ENCODE results near the gene IRF7. TPM values are rescaled to one million over a fixed set of nuclear protein-coding genes. Genes with fewer than 3 reads are reported as not detected.

Gene IRF7
- total RNA-seq, 4 donors from 2014 or later, result 40.4 to 122 (median 49.9) TPM

DNA sequence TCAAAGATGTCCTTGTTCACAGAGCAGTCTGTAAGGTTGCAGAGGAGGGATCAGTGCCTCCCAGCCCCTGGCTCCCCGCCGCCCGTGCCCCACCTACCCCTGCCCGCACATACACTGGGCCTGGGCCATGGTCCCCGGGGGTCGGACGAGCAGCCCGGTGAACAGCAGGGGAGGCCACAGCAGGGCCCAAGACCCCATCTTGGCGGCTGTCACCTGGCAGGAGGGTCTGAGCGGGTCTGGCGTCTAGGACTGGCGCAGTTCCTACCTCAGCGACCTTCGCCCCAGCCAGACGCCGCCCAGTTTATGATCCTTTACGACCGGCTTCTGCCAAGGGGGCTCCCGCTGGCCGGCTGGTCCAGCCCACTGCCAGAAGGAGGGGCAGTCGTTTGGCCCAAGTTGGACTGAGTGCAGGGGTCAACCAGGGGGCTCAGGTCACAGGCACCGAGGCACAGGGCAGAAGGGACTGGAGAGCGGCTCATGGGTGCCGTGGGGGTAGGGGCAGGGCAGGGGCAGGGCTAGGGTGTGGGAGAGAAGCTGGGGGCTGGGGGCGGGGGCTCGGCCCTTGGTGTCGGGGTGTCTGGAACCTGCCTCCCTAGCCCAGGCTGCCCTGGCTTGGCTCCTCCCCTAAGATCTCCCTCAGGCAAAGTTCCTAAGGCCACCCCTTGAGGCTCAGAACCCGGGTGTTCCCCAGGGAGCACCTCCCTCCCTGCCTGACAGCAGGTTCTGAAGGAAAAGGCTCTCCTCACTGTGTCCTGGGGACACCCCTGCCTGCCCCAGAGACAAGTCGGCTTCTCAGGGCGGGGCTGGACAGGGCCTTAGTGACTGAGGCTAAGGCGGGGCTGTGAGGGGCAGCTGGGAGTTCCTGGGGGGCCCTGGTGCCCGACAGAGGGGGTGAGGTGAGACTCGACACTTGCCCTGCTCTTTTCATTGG is 9.2 kb upstream of the IRF7 start, which contains the start of gene CDHR5:
TSS of gene CDHR5 (minus strand) at position 251 of the 931 bp plus-strand sequence. CDS start at position 198, 53 bp downstream.
- Histone ChIP-seq H3K9me3 (no peaks in the 10 kb centered on the region), H3K27ac (peak within 1 kb of the TSS; percentile 82 to 91 (median 86)), H3K4me1 (peaks cover 6 to 22% (median 19%) of the 10 kb centered on the region in 4 donors), H3K4me3 (peak within 1 kb of the TSS in 3 of 4 donors; percentile 37 to 52 (median 42)), H3K36me3 (no peaks in the 10 kb centered on the region), H3K27me3 (peaks cover 26% of the 10 kb centered on the region)
- TF ChIP-seq POLR2AphosphoS5 (IDR thresholded peaks at IDR 0.05) (peak; percentile 26 to 91 (median 90)), EP300 (IDR thresholded peaks at IDR 0.05; ENCODE audit: low read depth) (no peak), POLR2A (IDR thresholded peaks at IDR 0.05) (peak; percentile 81)
- TF ChIP-seq, protein P1, sequence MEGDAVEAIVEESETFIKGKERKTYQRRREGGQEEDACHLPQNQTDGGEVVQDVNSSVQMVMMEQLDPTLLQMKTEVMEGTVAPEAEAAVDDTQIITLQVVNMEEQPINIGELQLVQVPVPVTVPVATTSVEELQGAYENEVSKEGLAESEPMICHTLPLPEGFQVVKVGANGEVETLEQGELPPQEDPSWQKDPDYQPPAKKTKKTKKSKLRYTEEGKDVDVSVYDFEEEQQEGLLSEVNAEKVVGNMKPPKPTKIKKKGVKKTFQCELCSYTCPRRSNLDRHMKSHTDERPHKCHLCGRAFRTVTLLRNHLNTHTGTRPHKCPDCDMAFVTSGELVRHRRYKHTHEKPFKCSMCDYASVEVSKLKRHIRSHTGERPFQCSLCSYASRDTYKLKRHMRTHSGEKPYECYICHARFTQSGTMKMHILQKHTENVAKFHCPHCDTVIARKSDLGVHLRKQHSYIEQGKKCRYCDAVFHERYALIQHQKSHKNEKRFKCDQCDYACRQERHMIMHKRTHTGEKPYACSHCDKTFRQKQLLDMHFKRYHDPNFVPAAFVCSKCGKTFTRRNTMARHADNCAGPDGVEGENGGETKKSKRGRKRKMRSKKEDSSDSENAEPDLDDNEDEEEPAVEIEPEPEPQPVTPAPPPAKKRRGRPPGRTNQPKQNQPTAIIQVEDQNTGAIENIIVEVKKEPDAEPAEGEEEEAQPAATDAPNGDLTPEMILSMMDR (IDR thresholded peaks at IDR 0.05), result no peak
- WGBS, 2 donors (ENCODE audit: low coverage in 1 of 2), result 48% methylated on average over 33 of the region's 33 CpGs; no CpG with 5 or more reads in 1 of the 2 donors
- intact Hi-C loops (cut with DNase I; ENCODE audit: low total_unique reads) (no loop called here), in situ Hi-C loops (cut with MboI; ENCODE audit: low pct_ligation_motif_present in 1 of 4, low pct_unique_long_range_greater_than_20kb in 1 of 4, low sequenced_read_pairs in 3 of 4) (no loop called here)
- peak; percentile 83 for DNase-seq

DNA sequence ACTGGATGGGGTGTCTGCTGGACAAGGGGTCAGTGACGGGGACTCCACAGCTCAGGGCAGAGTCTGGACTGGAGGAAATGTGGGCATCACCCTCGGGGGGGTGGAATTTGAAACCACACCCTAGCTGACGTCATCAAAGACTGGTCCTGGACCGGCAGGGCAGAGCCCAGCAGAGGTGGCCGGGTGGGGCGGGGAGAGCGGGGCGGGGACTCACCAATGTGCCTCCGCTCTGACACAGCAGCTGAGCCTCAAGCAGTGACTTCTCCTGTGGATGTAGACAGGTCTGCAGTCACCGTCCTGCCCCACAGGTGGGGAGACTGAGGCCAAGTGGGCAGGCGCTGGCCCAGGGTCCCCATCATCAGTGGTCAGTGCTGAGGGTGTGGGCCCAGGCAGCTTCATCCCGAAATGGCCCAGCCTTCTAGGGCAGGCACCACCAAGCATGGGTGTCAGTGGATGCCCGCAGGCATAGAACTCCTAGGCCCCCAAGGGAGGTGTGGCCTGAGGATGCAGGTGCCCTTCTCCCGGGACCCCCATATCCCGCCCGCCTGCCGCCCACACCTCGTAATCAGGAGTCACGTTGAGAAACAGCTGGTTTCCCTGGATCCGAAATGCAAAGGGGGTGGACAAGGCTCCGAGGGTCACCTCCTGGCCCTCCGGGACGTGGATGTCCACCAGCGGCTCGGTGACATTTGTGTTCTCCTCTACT is 8.4 kb upstream of the IRF7 start:
- H3K4me3 ChIP-seq, result peak overlapping the region in 3 of 4 donors; percentile 37 to 52 (median 42)
- H3K4me1 ChIP-seq, result peaks cover 6 to 22% (median 19%) of the 10 kb centered on the region in 4 donors
- in situ Hi-C loops (cut with MboI; ENCODE audit: low pct_ligation_motif_present in 1 of 4, low pct_unique_long_range_greater_than_20kb in 1 of 4, low sequenced_read_pairs in 3 of 4), result no loop called here

DNA sequence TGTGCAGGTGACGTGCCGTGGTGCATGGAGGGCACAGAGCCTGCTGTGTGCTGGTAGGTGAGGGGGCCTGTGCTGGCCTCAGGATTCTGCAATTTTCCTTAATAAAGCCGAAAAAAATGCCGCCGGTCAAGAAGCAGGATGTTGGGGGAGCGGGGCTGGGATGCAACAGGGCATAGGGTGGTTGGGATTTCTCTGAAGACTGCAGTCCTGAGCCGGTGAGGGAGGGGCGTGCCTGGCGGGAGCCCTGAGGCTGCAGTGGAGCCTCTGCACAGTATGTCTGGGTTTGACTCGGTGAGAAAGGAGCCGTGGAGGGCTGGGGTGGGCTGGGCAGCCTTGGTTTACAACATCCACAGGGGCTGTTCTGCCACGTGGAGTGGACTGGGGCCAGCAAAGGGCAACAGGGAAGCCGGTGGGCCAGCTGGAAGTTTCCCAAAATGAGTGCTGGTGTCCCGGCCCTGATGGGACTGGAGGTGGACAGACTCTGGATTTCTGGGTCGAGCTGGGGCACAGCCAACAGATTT is 7.7 kb upstream of the IRF7 start:
- H3K4me3 ChIP-seq, result no peak overlapping the region
- DNase-seq, result no peak
- in situ Hi-C loops (cut with MboI; ENCODE audit: low pct_ligation_motif_present in 1 of 4, low pct_unique_long_range_greater_than_20kb in 1 of 4, low sequenced_read_pairs in 3 of 4) (no loop called here), intact Hi-C loops (cut with DNase I; ENCODE audit: low total_unique reads) (no loop called here)
- no peaks in the 10 kb centered on the region for H3K36me3 ChIP-seq
- H3K9me3 ChIP-seq, result no peaks in the 10 kb centered on the region
- H3K27me3 ChIP-seq, result peaks cover 26% of the 10 kb centered on the region
- peaks cover 6 to 22% (median 19%) of the 10 kb centered on the region in 4 donors for H3K4me1 ChIP-seq
- TF ChIP-seq POLR2AphosphoS5 (IDR thresholded peaks at IDR 0.05) (no peak), POLR2A (IDR thresholded peaks at IDR 0.05) (no peak), EP300 (IDR thresholded peaks at IDR 0.05; ENCODE audit: low read depth) (no peak)
- TF ChIP-seq, protein P1 (IDR thresholded peaks at IDR 0.05), result no peak
- 69% methylated on average over 15 of the region's 15 CpGs; no CpG with 5 or more reads in 1 of the 2 donors for WGBS, 2 donors (ENCODE audit: low coverage in 1 of 2)
- H3K27ac ChIP-seq, result peak overlapping the region in 2 of 4 donors; percentile 83 to 91

More for the DNA sequence above, 8.4 kb upstream of the IRF7 start:
- TF ChIP-seq POLR2AphosphoS5 (IDR thresholded peaks at IDR 0.05) (peak; percentile 20 to 90 (median 83)), EP300 (IDR thresholded peaks at IDR 0.05; ENCODE audit: low read depth) (no peak), POLR2A (IDR thresholded peaks at IDR 0.05) (peak; percentile 43)
- TF ChIP-seq, protein P1 (IDR thresholded peaks at IDR 0.05), result no peak
- Histone ChIP-seq H3K36me3 (no peaks in the 10 kb centered on the region), H3K27me3 (peaks cover 26% of the 10 kb centered on the region), H3K9me3 (no peaks in the 10 kb centered on the region), H3K27ac (peak overlapping the region; percentile 82 to 91 (median 86))
- 55% methylated on average over 17 of the region's 25 CpGs; no CpG with 5 or more reads in 1 of the 2 donors for WGBS, 2 donors (ENCODE audit: low coverage in 1 of 2)
- DNase-seq, result peak; percentile 92
- intact Hi-C loops (cut with DNase I; ENCODE audit: low total_unique reads), result no loop called here

Measured in transverse colon (tissue), 4 donors.